ENCODE results near the gene PCDHB11. TPM values are rescaled to one million over a fixed set of nuclear protein-coding genes. Genes with fewer than 3 reads are reported as not detected.
"Not testable (repeated sequence)": the region's sequence is repeated elsewhere in the genome, so short reads cannot be mapped to it uniquely, and the experiment has no call there.

Gene PCDHB11
- total and polyA plus RNA-seq, 2 donors (not counting 3 experiments of a cell fraction or from before 2014, with no cell fraction given) = 0.11 to 0.18 TPM

GRCh38 chr5:141155540-141156374 is 43.7 kb upstream of the PCDHB11 start:
- Histone ChIP-seq H3K4me2 (ENCODE audit: insufficient read depth, low read length) (no peak overlapping the region), H3K27me3 (ENCODE audit: control insufficient read depth in 2 of 2, insufficient read depth in 2 of 2, low read length in 2 of 2) (no peaks in the 10 kb centered on the region), H3K36me3 (ENCODE audit: control insufficient read depth in 2 of 2, extremely low read depth in 1 of 2, insufficient read depth in 2 of 2, low read length in 2 of 2) (no peaks in the 10 kb centered on the region), H3K9ac (replicated peaks; ENCODE audit: extremely low read depth, insufficient read depth, low read length) (no peak overlapping the region), H2AFZ (ENCODE audit: low read depth, low read length) (no peak overlapping the region), H3K4me3 (replicated peaks in 1 of 3; ENCODE audit: insufficient read depth in 1 of 3, low read depth in 1 of 3, low read length in 3 of 3) (no peak overlapping the region), H3K9me3 (replicated peaks; ENCODE audit: control insufficient read depth, insufficient read depth, low read length) (no peaks in the 10 kb centered on the region), H3K27ac (ENCODE audit: insufficient read depth, low read depth, low read length) (no peak overlapping the region), H4K20me1 (replicated peaks; ENCODE audit: control insufficient read depth, extremely low read depth, insufficient read depth, low read length) (no peaks in the 10 kb centered on the region), H3K9me1 (replicated peaks; ENCODE audit: control insufficient read depth, extremely low read depth, insufficient read depth, low read length) (no peaks in the 10 kb centered on the region), H3K4me1 (ENCODE audit: control insufficient read depth, extremely low read depth, insufficient read depth, low read length) (no peaks in the 10 kb centered on the region), H3K79me2 (ENCODE audit: control insufficient read depth, insufficient read depth, low read length) (no peaks in the 10 kb centered on the region)
- CTCF ChIA-PET = no interaction called here
- no TSS peak for BruUV-seq (replicated peaks)
- TF ChIP-seq GATA2 (IDR thresholded peaks at IDR 0.05; ENCODE audit: insufficient read depth, insufficient read length, low read depth, low read length) (no peak), JUN (IDR thresholded peaks at IDR 0.05; ENCODE audit: borderline replicate concordance, insufficient read depth, insufficient read length, low read depth) (no peak), POLR2A (IDR thresholded peaks at IDR 0.05; ENCODE audit: low read depth, low read length) (no peak), EZH2 (IDR thresholded peaks at IDR 0.05; ENCODE audit: borderline replicate concordance, low read depth, low read length, severe bottlenecking) (no peak), POLR2AphosphoS5 (IDR thresholded peaks at IDR 0.05; ENCODE audit: insufficient read depth, low read depth, low read length) (no peak), MAX (IDR thresholded peaks at IDR 0.05; ENCODE audit: insufficient read depth, insufficient read length) (no peak), CTCF (IDR thresholded peaks at IDR 0.05; ENCODE audit: extremely low read depth in 1 of 2, insufficient read depth in 1 of 2, low read depth in 1 of 2, low read length in 2 of 2) (no peak), MYC (IDR thresholded peaks at IDR 0.05; ENCODE audit: low read depth, low read length) (no peak), FOS (IDR thresholded peaks at IDR 0.05; ENCODE audit: borderline replicate concordance, insufficient read depth, low read length) (no peak)
- dilution Hi-C loops (cut with MboI; ENCODE audit: extremely low pct_ligation_motif_present, low sequenced_read_pairs) (no loop called here), intact Hi-C loops (cut with micrococcal nuclease) (no loop called here)
- POLR2A ChIA-PET = no interaction called here
- DNase-seq (ENCODE audit: low read depth, low spot score) (no peak), FAIRE-seq (no peak)

GRCh38 chr5:141157356-141157755 is 42.1 kb upstream of the PCDHB11 start:
- intact Hi-C loops (cut with micrococcal nuclease); H3K79me2 ChIP-seq (ENCODE audit: control insufficient read depth, insufficient read depth, low read length); POLR2A ChIA-PET; H3K4me3 ChIP-seq (replicated peaks in 1 of 3; ENCODE audit: insufficient read depth in 1 of 3, low read depth in 1 of 3, low read length in 3 of 3); DNase-seq (ENCODE audit: low read depth, low spot score); H3K27ac ChIP-seq (ENCODE audit: insufficient read depth, low read depth, low read length); H4K20me1 ChIP-seq (replicated peaks; ENCODE audit: control insufficient read depth, extremely low read depth, insufficient read depth, low read length); H3K36me3 ChIP-seq (ENCODE audit: control insufficient read depth in 2 of 2, extremely low read depth in 1 of 2, insufficient read depth in 2 of 2, low read length in 2 of 2); H3K9me3 ChIP-seq (replicated peaks; ENCODE audit: control insufficient read depth, insufficient read depth, low read length); H3K9me1 ChIP-seq (replicated peaks; ENCODE audit: control insufficient read depth, extremely low read depth, insufficient read depth, low read length); H3K4me2 ChIP-seq (ENCODE audit: insufficient read depth, low read length); H3K9ac ChIP-seq (replicated peaks; ENCODE audit: extremely low read depth, insufficient read depth, low read length); CTCF ChIA-PET; BruUV-seq (replicated peaks); H3K27me3 ChIP-seq (ENCODE audit: control insufficient read depth in 2 of 2, insufficient read depth in 2 of 2, low read length in 2 of 2); FAIRE-seq; dilution Hi-C loops (cut with MboI; ENCODE audit: extremely low pct_ligation_motif_present, low sequenced_read_pairs); H3K4me1 ChIP-seq (ENCODE audit: control insufficient read depth, extremely low read depth, insufficient read depth, low read length); H2AFZ ChIP-seq (ENCODE audit: low read depth, low read length): not testable (repeated sequence)

All from endothelial cell of umbilical vein (primary cell).